HL-60/S4 (cell line): ENCODE data around the gene SKAP1.
"Not testable (repeated sequence)": the region's sequence is repeated elsewhere in the genome, so short reads cannot be mapped to it uniquely, and the experiment has no call there.

Source experiments
- in situ Hi-C: fragments of 300-500 bp; cut with MboI; formaldehyde crosslinking; loops from 2 replicates; pipeline ENCODE4 v1.14.3; 2022; ENCODE audit warnings: low sequenced_read_pairs

The SKAP1 gene

DNA sequence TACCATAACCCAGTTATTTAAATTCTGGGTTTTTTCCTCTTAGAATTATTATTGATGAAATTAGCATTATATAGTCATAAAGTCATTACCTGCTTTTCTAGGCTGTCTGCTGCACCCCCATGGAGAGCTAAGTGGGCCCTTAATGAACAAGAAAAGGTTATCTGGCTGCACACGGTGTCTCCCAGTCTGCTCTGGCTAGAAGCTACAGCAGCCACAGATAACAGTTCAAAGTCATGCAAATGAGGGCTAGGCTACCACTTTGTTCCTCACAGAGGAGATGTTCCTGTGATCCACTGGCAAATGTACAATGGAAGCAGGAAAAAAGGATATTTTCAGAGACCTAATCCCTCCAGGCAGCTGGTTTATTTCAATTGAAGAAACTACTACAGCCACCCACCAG lies 210.4 kb downstream of the SKAP1 start:
- in situ Hi-C loops = no loop called here

DNA sequence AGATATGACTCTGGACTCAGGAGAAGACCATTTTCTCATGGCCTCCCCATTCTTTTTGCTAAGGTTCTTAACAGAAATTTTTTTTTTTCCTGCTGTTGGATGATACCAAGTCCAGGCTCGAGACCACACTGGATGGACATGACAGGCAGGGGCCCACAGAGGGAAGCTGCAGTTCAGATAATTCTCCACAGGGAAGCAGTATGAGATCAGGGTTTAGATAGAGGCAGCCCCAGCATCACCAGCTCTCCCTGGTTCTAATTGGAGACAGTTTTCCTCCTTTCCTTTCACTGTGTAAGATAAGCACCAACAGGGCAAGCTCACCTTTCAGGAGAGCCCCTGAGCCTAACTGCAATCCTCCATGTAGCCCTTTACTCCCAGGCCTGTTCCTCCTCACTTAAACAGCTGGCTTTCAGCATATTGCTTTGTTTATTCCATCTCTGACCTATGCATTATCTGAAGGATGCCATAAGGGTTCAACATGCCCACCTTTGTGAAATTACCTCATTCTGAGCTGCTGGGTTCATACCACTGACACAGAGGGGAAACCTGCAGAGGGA lies 214.4 kb downstream of the SKAP1 start:
- in situ Hi-C loops = no loop called here

DNA sequence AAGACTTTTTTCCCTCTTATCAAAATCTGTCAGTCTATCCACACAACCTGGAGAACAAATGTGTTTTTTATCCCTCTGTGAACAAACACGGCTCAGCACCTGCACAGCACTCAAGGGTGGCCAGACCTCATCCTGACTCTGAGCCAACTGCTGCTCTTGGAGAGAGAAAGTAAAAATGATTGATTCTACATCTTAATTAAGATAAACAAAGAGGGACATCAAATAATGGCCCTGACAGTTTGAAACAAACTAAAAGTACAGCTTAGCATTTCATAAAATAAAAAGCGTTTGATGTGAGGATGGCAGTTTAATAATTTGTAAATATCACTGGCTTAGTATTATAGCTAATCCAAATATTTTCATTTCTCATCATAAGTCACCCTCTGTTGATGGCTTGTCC lies 216.2 kb downstream of the SKAP1 start:
- in situ Hi-C loops = no loop called here

DNA sequence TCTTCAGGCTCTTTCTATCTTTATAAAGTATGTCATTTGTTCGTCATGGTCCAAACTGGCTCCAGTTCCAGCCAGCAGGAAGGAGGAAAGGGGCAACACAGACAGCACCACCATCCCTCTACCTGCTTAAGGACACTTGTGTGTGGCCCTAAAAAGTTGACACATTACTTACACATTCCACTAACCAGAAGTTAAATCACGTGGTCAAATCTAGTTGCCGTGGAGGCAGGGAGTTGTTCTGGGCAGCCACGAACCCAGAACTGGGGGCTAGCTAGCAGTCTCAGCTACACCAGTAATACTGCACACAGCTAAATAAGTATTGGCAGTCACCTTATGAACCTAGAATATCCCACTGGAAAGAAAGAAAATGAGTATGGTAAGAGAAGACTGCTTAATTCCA lies 218.2 kb downstream of the SKAP1 start:
- in situ Hi-C loops = no loop called here

DNA sequence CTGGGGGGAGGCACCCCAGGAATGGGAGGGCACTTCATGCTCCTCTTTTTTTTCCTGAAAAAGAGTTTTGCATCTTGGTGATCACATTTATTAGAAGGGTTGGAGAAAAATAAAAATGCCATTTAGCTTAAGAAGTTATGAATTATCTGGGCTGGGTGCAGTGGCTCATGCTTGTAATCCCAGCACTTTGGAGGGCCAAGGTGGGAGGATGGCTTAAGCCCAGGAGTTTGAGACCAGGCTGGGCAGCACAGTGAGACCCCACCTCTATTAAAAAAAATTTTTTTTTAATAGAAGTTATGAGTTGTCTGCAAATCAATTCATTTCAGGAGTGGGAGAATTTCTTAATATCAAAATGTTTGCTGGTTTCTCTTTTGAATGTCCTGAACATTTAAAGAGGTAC lies 219.0 kb downstream of the SKAP1 start:
- in situ Hi-C loops = no loop called here

DNA sequence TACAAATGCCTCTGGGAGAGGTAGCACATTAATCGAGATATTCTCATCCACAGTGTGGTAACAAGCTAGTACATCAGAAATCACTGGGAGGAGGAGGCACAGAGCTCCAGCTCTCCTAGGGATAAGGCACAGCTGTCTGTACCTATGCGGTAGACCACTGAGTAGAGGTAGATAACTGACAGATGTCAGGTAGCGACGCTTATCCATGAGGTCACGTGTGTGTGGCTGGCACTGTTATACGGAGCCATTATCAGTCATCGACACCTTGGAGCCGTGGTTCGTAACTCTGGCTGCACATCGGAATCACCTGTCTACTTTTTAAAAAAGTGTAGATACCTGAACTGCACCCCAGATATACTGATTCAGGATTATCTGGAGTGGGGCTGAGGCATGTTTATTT lies 220.0 kb downstream of the SKAP1 start:
- in situ Hi-C loops = no loop called here

DNA sequence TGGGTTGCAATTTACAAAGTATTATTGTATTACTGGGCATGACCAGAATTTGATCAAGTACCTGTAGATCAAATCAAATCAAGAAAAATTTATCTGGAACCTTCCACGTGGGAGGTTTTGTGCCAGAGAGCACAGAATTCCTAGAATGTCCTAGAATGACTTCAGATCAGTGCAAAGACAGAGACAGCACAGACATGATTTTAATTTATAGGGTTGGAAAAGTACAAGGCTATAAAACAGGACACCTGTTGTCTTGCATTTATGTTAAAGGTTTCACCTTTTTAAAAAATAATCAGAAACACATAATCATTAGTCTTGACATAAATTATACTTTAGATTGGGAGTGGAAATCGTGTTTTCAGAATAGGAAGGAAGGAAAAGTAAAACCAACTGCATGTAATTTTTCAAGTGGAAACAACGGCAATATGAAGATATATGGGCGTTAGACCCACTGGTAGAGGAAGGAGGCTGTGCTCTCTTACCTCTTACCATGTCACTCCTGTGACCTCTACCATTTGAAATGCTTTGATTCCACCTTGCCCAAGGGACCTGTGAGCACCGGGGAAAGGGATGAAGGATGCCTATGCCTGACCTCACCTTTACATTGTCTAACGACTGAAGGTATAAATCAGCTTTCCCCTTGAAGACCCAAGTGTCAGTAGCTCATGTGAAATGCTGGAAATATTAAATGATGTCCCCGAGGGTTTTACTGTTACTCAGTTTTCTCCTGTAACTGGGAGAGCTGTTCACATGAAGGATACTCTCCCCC lies 222.1 kb downstream of the SKAP1 start:
- in situ Hi-C loops = no loop called here

DNA sequence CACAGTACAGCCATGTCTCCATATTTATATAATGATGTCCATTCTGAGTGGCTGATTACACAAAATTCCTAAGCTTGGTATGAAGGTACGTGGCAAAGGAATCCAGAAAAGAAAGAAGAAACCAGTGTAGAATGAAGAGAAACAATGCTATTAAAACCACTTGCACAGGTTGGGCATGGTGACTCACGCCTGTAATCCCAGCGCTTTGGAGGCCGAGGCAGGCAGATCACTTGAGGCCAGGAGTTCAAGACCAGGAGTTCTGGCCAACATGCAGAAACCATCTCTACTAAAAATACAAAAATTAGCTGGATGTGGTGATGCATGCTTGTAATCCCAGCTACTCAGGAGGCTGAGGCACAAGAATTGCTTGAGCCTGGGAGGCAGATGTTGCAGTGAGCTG lies 223.0 kb downstream of the SKAP1 start:
- in situ Hi-C loops = not testable (repeated sequence)

DNA sequence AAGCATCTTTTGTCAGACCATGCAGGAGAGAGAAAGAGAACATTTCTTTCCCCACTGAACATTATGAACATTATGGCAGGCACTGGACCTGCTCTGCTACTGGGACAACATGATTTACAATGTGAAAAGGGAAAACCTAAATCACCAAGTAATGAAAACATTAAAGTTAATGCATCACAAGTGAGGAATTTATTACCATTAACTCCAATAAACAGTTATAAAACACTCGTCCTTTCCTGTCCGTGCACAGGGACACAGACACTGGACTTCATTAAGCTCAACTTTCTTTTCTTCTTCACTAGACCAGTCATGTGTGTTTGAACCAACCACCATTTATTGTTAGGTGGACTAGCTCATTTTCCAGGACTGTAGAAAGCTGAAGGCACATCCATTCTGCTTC lies 227.1 kb downstream of the SKAP1 start:
- in situ Hi-C loops = no loop called here

DNA sequence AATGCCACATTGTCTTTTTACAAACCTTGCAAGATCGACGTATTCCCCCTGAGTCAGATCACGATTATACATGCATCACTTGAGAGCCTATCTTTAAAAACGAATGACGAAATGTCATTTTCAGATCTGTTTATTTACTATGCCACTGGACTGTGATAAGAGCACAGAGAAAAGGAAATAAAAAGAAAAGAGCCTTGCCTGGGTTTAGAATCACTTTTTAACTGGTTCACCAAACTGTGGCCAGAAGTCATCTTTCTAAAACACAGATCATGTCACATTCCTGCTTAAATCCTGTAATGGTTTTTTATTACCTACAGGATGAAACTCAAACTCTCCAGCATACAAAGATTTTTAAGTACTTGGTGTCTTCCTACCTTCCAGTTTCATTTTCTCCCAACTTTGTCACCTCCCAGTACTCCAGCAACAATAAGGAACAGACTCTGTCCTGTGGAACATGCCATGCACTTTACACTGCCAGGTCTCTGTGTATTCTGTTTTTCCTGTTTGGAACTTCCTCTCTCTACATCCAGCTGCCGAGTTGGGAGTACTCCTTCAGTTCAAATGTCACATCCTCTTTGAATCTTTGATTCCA lies 231.0 kb downstream of the SKAP1 start:
- in situ Hi-C loops = no loop called here

DNA sequence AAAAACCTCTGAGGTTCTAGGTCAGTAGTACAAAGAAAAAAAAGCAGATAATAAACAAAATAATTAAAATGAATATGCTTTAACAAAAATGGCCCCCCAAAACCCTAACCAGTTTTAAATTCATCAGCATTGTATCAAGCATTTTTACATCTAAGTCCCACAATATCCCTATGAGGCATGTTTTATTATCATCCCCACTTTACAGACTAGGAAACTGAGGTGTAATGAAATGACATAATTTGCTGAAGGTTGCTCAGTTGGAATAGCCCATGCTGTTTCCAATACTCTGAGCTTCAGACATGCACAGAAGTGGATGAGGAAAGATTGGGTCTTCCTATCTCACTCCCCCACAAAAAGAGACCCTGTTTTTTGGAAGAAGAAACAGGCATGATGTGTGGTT lies 234.1 kb downstream of the SKAP1 start:
- in situ Hi-C loops = no loop called here

DNA sequence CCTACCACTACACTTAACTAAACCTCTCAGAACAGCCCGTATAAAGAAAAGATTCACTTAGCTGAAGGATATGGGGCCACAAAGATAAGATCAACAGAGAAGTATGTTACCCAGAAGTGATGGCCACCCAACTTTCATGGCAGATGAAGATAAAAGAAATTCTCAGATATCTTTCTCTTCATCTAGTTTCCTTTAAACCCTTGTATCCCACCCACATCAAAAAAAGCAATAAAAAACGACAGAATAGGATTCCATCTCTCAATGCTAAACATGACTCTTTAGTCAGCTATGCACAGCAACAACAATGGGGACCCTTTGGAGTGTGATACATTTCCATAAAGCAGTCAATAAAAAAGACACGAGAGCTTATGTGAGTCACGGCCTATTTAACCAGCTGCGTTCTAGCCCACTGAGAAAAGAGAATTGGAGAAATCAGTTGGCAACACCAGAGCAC lies 235.9 kb downstream of the SKAP1 start:
- in situ Hi-C loops = no loop called here

DNA sequence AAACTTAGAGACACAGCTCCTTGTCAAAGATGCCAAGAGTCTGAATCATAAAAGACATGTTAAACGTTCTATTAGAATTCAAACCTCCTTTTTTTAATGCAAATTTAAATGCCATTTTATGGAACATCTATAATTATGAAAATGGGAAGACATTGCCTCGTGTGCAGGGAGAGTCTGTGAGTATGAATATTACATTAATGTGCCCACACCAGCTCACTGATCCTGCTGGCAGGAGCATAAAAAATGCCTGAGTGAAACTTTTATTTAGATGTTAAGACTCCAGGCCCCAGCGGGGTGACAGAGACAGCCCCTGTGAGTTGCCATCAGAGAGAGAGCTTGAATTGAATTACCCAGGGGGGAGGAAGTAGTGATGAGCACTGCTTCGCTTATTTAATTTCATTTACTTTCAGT lies 237.7 kb downstream of the SKAP1 start:
- in situ Hi-C loops = no loop called here

DNA sequence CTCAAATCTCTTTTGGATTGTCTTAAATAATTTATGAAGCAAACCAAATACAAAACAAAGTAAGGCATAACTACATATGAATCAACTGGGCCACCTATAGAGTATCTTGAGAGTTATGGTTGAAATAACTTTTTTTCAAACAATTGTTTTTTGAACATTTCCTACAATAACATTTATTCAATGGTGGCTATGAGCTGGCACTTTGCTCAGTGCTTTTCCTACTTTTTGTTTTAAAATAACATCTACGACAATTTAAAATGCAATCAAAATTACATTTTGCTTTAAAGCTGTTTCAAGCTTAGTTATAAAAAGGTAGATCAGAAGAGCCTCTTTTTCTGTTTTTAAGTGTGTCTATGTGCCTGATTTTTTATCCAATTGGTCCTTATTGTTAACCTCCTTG lies 238.7 kb downstream of the SKAP1 start:
- in situ Hi-C loops = no loop called here

DNA sequence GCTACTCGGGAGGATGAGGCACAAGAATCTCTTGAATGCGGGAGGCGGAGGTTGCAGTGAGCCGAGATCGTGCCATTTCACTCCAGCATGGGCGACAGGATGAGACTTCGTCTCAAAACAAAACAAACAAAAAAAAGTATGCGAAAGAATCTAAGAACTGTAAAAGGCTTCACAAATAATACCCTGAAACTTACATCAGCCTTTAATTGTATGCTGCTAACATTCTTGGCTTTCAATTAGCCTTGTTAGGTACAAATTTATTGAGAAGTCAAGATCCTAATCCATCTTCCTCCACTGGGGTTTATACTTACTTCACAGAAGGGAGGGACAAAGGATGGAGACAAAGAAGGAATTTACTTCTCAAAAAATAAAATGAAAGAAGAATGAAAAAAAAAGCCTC lies 239.1 kb downstream of the SKAP1 start:
- in situ Hi-C loops = no loop called here

DNA sequence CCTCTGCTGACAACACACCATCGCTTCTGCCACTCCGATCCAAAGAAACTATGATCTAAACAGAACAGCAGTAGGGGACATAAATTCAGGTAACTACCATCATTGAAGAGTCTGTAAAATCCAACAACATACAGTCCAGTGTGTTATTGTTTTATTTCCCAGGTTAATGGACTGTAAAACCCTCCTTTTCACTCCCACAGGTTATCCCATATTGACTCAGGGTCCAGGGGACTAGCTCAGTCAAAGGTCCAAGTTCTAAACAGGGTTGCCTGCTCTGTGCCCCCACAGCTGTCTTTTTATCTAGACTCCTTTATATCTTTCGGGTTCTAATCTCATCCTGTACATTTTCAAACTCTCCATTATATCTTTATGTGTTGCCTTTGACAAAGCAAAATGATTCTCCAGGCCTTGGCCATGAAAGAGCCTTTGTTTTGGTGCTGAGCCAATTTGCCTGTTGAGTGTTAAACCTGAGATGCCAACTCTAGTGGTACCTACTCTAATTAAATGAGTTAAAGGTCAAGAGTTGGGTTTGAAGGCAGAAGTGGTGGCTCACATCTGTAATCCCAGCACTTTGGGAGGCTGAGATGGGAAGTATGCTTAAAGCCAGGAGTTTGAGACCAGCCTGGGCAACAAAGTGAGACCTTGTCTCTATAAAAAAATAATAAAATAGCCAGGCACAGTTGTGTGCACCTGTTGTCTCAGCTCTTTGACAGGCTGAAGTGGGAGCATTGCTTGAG lies 242.0 kb downstream of the SKAP1 start:
- in situ Hi-C loops = no loop called here

DNA sequence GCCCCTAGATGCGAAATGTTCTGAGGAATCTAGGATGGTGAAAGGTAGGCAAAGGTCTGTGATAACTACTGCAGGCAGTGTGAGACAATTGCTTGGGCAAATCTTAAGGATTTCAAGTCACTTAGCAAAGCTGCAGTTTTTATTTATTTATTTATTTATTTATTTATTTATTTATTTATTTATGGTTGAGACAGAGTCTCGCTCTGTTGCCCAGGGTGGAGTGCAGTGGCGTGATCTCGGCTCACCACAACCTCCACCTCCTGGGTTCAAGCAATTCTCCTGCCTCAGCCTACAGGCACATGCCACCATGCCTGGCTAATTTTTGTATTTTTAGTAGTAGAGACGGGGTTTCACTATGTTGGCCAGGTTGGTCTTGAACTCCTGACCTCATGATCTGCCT lies 243.7 kb downstream of the SKAP1 start:
- in situ Hi-C loops = not testable (repeated sequence)

DNA sequence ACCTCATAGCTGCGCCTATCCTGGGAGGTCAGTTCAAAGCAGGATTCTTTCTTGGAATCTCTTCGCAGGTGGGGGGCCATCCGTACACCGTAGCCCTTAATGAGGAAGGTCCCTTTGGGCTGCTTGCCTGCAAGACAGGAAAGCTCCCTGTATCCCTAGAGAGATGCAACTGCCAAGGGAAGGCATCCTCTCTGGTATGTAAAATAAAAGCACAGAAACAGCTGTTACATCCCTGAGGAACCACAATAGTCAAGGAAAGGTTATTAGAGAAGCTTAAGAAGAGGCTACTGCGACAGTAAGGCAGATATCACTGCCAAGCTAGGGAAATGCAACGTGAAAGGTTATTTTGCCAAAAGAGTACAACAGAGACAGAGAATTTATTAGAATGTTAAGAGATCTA lies 245.3 kb downstream of the SKAP1 start:
- in situ Hi-C loops = no loop called here

DNA sequence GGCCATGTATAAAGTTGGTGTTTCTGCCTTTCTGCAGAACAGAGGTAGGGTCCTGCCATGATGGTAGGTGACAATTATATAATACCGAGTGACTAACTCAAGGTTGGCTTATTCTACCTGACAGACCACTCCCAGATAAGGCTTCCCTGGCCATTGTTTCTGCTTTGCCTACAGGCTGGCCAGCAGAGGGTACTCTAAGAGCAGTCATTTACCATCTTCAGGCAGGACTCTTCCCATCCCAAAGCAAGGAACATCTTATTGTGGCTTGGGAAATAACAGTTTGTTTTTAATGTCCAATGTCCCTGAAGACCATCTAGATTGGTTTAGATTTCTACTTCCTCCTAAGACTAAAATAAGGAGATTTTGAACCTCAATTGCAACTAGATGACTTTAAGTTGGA lies 248.4 kb downstream of the SKAP1 start:
- in situ Hi-C loops = no loop called here

DNA sequence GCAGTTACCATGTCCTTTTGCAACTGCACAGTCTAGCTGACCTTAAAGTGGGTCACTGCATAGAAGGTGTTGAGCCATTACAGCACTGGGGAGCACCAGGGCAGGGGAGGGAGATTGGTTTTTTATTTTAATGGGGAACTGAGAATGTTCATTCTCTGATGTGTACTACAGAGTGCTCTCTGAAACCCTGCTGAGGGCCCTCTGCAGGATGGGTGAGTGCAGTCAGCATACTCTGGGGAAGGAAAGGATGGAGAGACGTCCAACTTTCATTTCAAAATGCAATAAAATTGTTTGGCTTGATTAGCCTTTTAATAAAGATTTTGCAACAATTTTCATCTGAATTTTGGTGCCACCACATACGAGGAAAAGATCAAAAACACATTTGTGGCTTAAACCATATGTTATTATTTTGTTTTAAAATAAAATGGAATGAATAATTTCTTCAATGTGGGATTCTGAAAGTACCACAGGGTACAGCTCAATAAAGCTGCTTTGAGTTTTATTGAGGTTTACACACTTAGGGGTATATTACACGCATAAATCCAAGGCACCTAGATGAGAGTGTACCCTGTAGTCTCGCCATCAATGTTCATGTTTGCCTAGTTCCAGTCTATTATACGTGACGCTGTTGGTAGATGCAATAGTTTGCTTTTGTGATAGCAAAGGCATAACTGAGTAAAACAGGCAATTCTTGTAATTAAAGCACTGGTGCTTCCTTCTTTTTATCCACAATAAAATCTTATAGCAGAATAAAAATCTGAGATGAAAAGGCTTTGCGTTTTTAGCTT lies 249.0 kb downstream of the SKAP1 start:
- in situ Hi-C loops = no loop called here
